PC-9 (cell line): ENCODE data around the gene LAMC1. TPM values are rescaled to one million over a fixed set of nuclear protein-coding genes. Genes with fewer than 3 reads are reported as not detected.

Experiments used
- BruUV-seq: library from RNA; stranded (reverse); fragments of 400-500 nt; replicated peaks from 2 replicates; lab custom pipeline; 2021; lab: Mats Ljungman, UMichigan
- CTCF ChIA-PET: fragments of 300-600 bp; sonication (Branson Sonifier 250); formaldehyde crosslinking; loops from one replicate; lab custom pipeline; 2022; ENCODE audit warnings: antibody characterized with exemption; lab: Charles Lee
- POLR2A ChIA-PET: fragments of 300-600 bp; sonication (Branson Sonifier 250); formaldehyde crosslinking; loops from one replicate; lab custom pipeline; 2022; ENCODE audit warnings: antibody characterized with exemption; ENCODE audit not compliant: unreplicated experiment; lab: Charles Lee
- DNase-seq, 2 experiments: peaks; one replicate each; pipeline versions ENCODE4 v3.0.0 to v3.0.0-alpha.2; 2015 to 2022; ENCODE audit warnings: mixed read lengths in 1 of 2
- H2AFZ ChIP-seq: fragments of 200-600 bp; sonication (generic); 2 replicates; pipeline ENCODE4 v1.8.1; 2017; ENCODE audit warnings: antibody characterized with exemption
- H3F3A ChIP-seq: fragments of 200-600 bp; sonication (generic); 2 replicates; pipeline ENCODE4 v1.8.1; 2017; ENCODE audit warnings: antibody characterized with exemption, mild to moderate bottlenecking, low read depth; ENCODE audit not compliant: insufficient read depth
- H3K27ac ChIP-seq: fragments of 200-600 bp; sonication (generic); 2 replicates; pipeline ENCODE4 v1.6.1; 2016; ENCODE audit warnings: mixed run types
- H3K27me3 ChIP-seq: fragments of 200-600 bp; sonication (generic); 2 replicates; pipeline ENCODE4 v1.6.1; 2016; ENCODE audit warnings: low read depth, mixed run types; ENCODE audit not compliant: insufficient read depth
- H3K36me3 ChIP-seq: fragments of 200-600 bp; sonication (generic); 2 replicates; pipeline ENCODE4 v1.6.1; 2016; ENCODE audit warnings: low read depth, mixed run types
- H3K4me1 ChIP-seq: fragments of 200-600 bp; sonication (generic); replicated peaks from 2 replicates; pipeline ENCODE4 v1.6.1; 2016; ENCODE audit warnings: mixed run types; ENCODE audit not compliant: insufficient read depth
- H3K4me2 ChIP-seq: fragments of 200-600 bp; sonication (generic); 2 replicates; pipeline ENCODE4 v1.6.1; 2017; ENCODE audit warnings: mixed run types
- H3K4me3 ChIP-seq: fragments of 200-600 bp; sonication (generic); 2 replicates; pipeline ENCODE4 v1.6.1; 2016; ENCODE audit warnings: mixed run types
- H3K79me2 ChIP-seq: fragments of 200-600 bp; sonication (generic); 2 replicates; pipeline ENCODE4 v1.6.1; 2017; ENCODE audit warnings: low read depth, mixed run types
- H3K9me2 ChIP-seq: fragments of 200-600 bp; sonication (generic); 2 replicates; pipeline ENCODE4 v1.8.1; 2017; ENCODE audit warnings: mild to moderate bottlenecking; ENCODE audit not compliant: insufficient read depth
- H3K9me3 ChIP-seq: fragments of 200-600 bp; sonication (generic); 2 replicates; pipeline ENCODE4 v1.8.1; 2016; ENCODE audit warnings: low read depth; ENCODE audit not compliant: insufficient read depth
- H4K20me1 ChIP-seq: fragments of 200-600 bp; sonication (generic); 2 replicates; pipeline ENCODE4 v1.8.1; 2017; ENCODE audit not compliant: insufficient read depth
- CTCF ChIP-seq: fragments of 200-600 bp; sonication (generic); conservative IDR thresholded peaks from 2 replicates; pipeline ENCODE4 v1.6.1; 2017; ENCODE audit warnings: mixed run types, antibody characterized with exemption, mild to moderate bottlenecking, moderate library complexity
- EZH2 ChIP-seq: fragments of 200-600 bp; sonication (generic); IDR thresholded peaks from 2 replicates; pipeline ENCODE4 v1.8.0; 2017; ENCODE audit warnings: antibody characterized with exemption, low read depth
- intact Hi-C: fragments of 100-400 bp; cut with micrococcal nuclease; formaldehyde crosslinking; loops from one replicate; pipeline ENCODE4 v1.10.0; 2022; ENCODE audit not compliant: unreplicated experiment
- total RNA-seq: library from RNA; stranded (reverse); gene quantifications from 2 replicates; pipeline ENCODE4 v1.2.3, GENCODE V29; 2021

LAMC1 gene
- total RNA-seq, 1 experiment from 2014 or later = 95.5 TPM

DNA sequence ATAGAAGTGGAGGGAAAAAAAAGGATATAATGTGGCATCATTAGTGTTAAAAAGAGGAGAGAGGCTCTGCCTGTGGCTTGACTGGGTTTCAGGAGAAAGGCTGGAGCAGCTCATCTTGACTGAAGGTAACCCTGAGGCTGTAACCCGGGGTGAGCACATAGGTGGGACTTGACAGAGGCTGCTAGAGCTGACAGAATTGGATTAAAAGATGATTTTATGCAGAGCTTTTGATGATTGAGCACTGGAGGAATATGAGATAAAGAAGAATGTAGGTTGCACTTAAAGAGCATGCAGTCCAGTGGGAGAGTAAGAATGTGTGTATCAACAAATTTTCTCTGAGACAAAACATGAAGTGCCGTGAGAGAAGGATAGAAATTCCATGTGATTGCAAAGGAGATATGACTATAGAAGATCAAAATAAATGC lies 17.3 kb downstream of the LAMC1 start:
- no peak overlapping the region for H3K4me3 ChIP-seq
- TF ChIP-seq EZH2 (no peak), CTCF (no peak)
- H3K4me2 ChIP-seq = no peak overlapping the region
- no peak overlapping the region for H3K27ac ChIP-seq
- H2AFZ ChIP-seq = no peak overlapping the region
- peaks cover 15% of the 10 kb centered on the region; the same call in 1 of the 2 replicates for H3F3A ChIP-seq
- BruUV-seq = no TSS peak
- peaks cover 14% of the 10 kb centered on the region for H3K4me1 ChIP-seq
- H3K79me2 ChIP-seq = peaks cover 96% of the 10 kb centered on the region
- no peak for DNase-seq
- ChIA-PET POLR2A (no interaction called here), CTCF (no interaction called here)
- H3K27me3 ChIP-seq = no peaks in the 10 kb centered on the region
- no peaks in the 10 kb centered on the region for H3K36me3 ChIP-seq
- H3K9me3 ChIP-seq = no peaks in the 10 kb centered on the region
- H3K9me2 ChIP-seq = no peaks in the 10 kb centered on the region
- no peaks in the 10 kb centered on the region for H4K20me1 ChIP-seq
- intact Hi-C loops = no loop called here

DNA sequence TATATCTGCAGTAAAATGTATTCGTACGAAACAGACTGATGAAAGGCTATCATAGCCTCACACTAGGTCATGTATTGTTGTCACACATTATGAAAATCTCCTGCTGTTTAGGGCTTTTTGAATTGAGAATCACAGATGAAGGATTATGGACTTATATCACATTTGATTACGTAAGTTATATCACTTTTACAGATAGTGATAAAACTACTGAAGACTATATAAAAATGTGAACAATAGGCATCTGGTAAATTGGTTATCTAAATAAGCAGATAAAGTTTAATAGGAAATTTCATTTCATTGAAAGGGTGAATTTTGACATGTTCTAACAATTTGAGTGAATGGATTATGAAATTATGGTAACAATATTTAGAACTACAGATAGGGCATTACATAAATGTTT lies 20.0 kb downstream of the LAMC1 start:
- H2AFZ ChIP-seq = no peak overlapping the region
- ChIA-PET POLR2A (no interaction called here), CTCF (no interaction called here)
- H3K36me3 ChIP-seq = no peaks in the 10 kb centered on the region
- no peak overlapping the region for H3K4me2 ChIP-seq
- no peak overlapping the region for H3K27ac ChIP-seq
- H3K9me2 ChIP-seq = no peaks in the 10 kb centered on the region
- H3K4me1 ChIP-seq = peaks cover 15% of the 10 kb centered on the region
- H3K27me3 ChIP-seq = no peaks in the 10 kb centered on the region
- no TSS peak for BruUV-seq
- peaks cover 15% of the 10 kb centered on the region; the same call in 1 of the 2 replicates for H3F3A ChIP-seq
- DNase-seq = no peak
- no peaks in the 10 kb centered on the region for H4K20me1 ChIP-seq
- intact Hi-C loops = no loop called here
- no peak overlapping the region for H3K4me3 ChIP-seq
- peaks cover 97% of the 10 kb centered on the region for H3K79me2 ChIP-seq
- TF ChIP-seq CTCF (no peak), EZH2 (no peak)
- no peaks in the 10 kb centered on the region for H3K9me3 ChIP-seq

DNA sequence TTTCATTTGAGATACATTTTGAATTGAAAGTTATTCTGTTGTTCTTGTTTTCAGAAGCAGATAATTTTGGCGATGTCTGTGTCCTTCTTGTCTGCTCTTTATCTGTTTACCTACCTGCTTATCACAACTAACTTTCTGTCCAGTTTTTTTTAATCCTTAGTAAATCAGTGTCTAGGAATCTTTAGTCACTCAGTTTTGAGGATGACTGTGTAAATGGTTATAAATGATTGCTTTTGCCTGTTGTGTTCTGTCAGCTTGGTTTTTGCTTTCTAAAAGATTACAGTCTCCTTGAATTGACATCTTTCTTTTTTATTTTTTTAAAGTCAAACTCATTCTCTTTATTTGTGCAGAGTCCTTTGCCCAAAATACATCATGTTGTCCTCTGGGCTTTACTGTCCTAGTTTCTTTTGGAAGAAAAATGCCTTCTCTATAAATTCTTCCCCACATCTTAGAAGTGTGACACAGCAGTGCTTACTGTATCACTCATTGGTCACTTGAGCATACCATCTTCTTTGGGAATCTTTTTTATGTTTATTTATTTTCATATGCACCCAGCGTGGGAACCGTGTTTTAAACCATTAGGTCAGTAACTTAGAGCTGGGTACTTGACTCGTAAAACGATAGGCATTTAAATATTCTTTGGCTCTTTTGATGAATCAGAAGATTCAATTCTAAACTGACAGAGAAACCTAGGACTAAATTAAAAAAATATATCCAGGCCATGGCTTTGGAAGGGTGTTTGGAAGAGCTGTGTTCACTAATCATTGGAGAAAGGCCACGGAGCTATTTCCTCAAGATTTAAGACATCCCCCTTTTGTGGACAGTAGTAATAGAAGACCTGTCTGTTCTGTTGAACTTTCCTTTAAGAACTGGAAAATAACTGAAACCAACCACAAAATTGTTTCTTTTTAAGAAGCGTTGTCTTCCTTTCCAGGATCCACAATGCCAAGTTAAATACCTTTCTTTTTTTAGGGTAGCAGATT lies 20.9 kb downstream of the LAMC1 start:
- Histone ChIP-seq H3K79me2 (peaks cover 95% of the 10 kb centered on the region), H3K9me3 (no peaks in the 10 kb centered on the region), H4K20me1 (no peaks in the 10 kb centered on the region), H3K9me2 (no peaks in the 10 kb centered on the region), H3K27ac (no peak overlapping the region), H3K4me3 (no peak overlapping the region), H3F3A (peaks cover 15% of the 10 kb centered on the region; the same call in 1 of the 2 replicates), H3K4me1 (peaks cover 15% of the 10 kb centered on the region), H3K36me3 (no peaks in the 10 kb centered on the region), H2AFZ (no peak overlapping the region), H3K4me2 (no peak overlapping the region), H3K27me3 (no peaks in the 10 kb centered on the region)
- DNase-seq = no peak
- TF ChIP-seq EZH2 (no peak), CTCF (no peak)
- ChIA-PET CTCF (no interaction called here), POLR2A (no interaction called here)
- intact Hi-C loops = no loop called here
- no TSS peak for BruUV-seq
